HepG2 (cell line): ENCODE data around the gene PRICKLE2. TPM values are rescaled to one million over a fixed set of nuclear protein-coding genes. Genes with fewer than 3 reads are reported as not detected.

Experiments used
- ATAC-seq: fragments of 200-7000 bp; cut with Tn5 transposase; 3 replicates; pipeline ENCODE4 v1.9.1; 2020; ENCODE audit warnings: mild to moderate bottlenecking, moderate library complexity
- BruUV-seq: library from RNA; stranded (reverse); fragments of 400-500 nt; replicated peaks from 2 replicates; lab custom pipeline; 2021; lab: Mats Ljungman, UMichigan
- CTCF ChIA-PET: fragments of 300-600 bp; formaldehyde crosslinking; extraction: SDS; loops from one replicate; lab custom pipeline; 2021; ENCODE audit warnings: low total read pairs, inconsistent platforms, low intra/inter-chr PET ratio; lab: Yijun Ruan, JAX
- POLR2A ChIA-PET: fragments of 350-600 bp; sonication (Branson Sonifier 250); formaldehyde crosslinking; loops from one replicate; lab custom pipeline; 2020; ENCODE audit warnings: antibody characterized with exemption, inconsistent platforms; lab: Yijun Ruan, JAX
- DNase-seq: peaks from one replicate; pipeline ENCODE4 v3.0.0-alpha.2; 2015; ENCODE audit warnings: low spot score
- FAIRE-seq: peaks from 3 replicates; lab custom pipeline; 2011; peaks lifted over from hg19 to GRCh38; lab: Jason Lieb, UNC
- H2AFZ ChIP-seq: one replicate; pipeline ENCODE4 v1.6.1; 2011; ENCODE audit warnings: low read length, inconsistent platforms
- H3K27ac ChIP-seq: fragments of 300-600 bp; 3 replicates; pipeline ENCODE4 v1.8.0; 2011; ENCODE audit warnings: mixed run types, mild to moderate bottlenecking, mixed read lengths, low read length, inconsistent platforms; ENCODE audit not compliant: insufficient read depth; ENCODE audit errors: extremely low read length
- H3K27me3 ChIP-seq, 2 experiments: fragments of 200-600 bp in 1 of 2; 2 replicates in 1 of 2; 3 replicates in 1 of 2; pipeline versions ENCODE4 v1.6.0 to v1.8.0; 2011; ENCODE audit warnings: low read length in 2 of 2, mild to moderate bottlenecking in 2 of 2, moderate library complexity in 2 of 2, inconsistent platforms in 1 of 2; ENCODE audit not compliant: insufficient read depth in 2 of 2, control insufficient read depth in 1 of 2
- H3K36me3 ChIP-seq, 2 experiments: fragments of 200-600 bp in 1 of 2; replicated peaks in 1 of 2; 2 replicates in 1 of 2; 3 replicates in 1 of 2; pipeline versions ENCODE4 v1.5.1 to v1.8.0; 2011; ENCODE audit warnings: low read length in 2 of 2, inconsistent platforms in 1 of 2; ENCODE audit not compliant: insufficient read depth in 2 of 2, control insufficient read depth in 1 of 2
- H3K4me1 ChIP-seq: 2 replicates; pipeline ENCODE4 v1.5.1; 2012; ENCODE audit warnings: low read length, inconsistent platforms; ENCODE audit not compliant: insufficient read depth
- H3K4me2 ChIP-seq: 2 replicates; pipeline ENCODE4 v1.6.0; 2011; ENCODE audit warnings: low read depth, low read length, inconsistent platforms
- H3K4me3 ChIP-seq, 3 experiments: fragments of 200-600 bp in 1 of 3; sonication (generic), shearing (Covaris generic) in 1 of 3; replicated peaks in 1 of 3; 2 replicates each; pipeline ENCODE4 v1.5.1; 2011 to 2016; ENCODE audit warnings: low read length in 3 of 3, inconsistent platforms in 2 of 3, low read depth in 2 of 3, mild to moderate bottlenecking in 2 of 3, control low read depth in 1 of 3, mixed read lengths in 1 of 3; ENCODE audit not compliant: insufficient read depth in 1 of 3
- H3K79me2 ChIP-seq: one replicate; pipeline ENCODE4 v1.6.1; 2011; ENCODE audit warnings: low read length, inconsistent platforms; ENCODE audit not compliant: insufficient read depth
- H3K9ac ChIP-seq: 2 replicates; pipeline ENCODE4 v1.6.0; 2011; ENCODE audit warnings: mild to moderate bottlenecking, low read depth, low read length, inconsistent platforms; ENCODE audit not compliant: insufficient read depth
- H3K9me3 ChIP-seq: 2 replicates; pipeline ENCODE4 v1.5.1; 2012; ENCODE audit warnings: mild to moderate bottlenecking, low read length
- H4K20me1 ChIP-seq: 2 replicates; pipeline ENCODE4 v1.6.0; 2011; ENCODE audit warnings: inconsistent platforms, mild to moderate bottlenecking, low read length, moderate library complexity; ENCODE audit not compliant: insufficient read depth
- AGO1 ChIP-seq: fragments of 200-400 bp; formaldehyde crosslinking; IDR thresholded peaks from 2 replicates; pipeline ENCODE4 v1.6.1; 2017; ENCODE audit warnings: mild to moderate bottlenecking, low read depth, low read length, moderate library complexity; ENCODE audit not compliant: poor library complexity, severe bottlenecking
- CBX5 ChIP-seq: sonication (generic); formaldehyde crosslinking; IDR thresholded peaks from 2 replicates; pipeline ENCODE4 v1.4.0; 2020; ENCODE audit warnings: missing genetic modification reagents, borderline replicate concordance
- GPBP1L1 ChIP-seq: sonication (generic); formaldehyde crosslinking; IDR thresholded peaks from 2 replicates; pipeline ENCODE4 v1.5.0; 2020; ENCODE audit warnings: mild to moderate bottlenecking, missing genetic modification reagents
- HDAC6 ChIP-seq: fragments of 200-600 bp; sonication (generic); IDR thresholded peaks from 2 replicates; pipeline ENCODE4 v1.7.0; 2017; ENCODE audit warnings: mild to moderate bottlenecking, antibody characterized with exemption, low read length, low read depth
- IRX3 ChIP-seq: sonication (generic); formaldehyde crosslinking; IDR thresholded peaks from 2 replicates; pipeline ENCODE4 v1.8.1; 2023; ENCODE audit warnings: mild to moderate bottlenecking, low read depth, missing genetic modification reagents, borderline replicate concordance
- MTA3 ChIP-seq: sonication (generic); formaldehyde crosslinking; IDR thresholded peaks from 2 replicates; pipeline ENCODE4 v1.4.0; 2020; ENCODE audit warnings: missing genetic modification reagents
- ONECUT2 ChIP-seq: sonication (generic); formaldehyde crosslinking; IDR thresholded peaks from 2 replicates; pipeline ENCODE4 v1.4.0; 2020; ENCODE audit warnings: missing genetic modification reagents
- RAD51 ChIP-seq: fragments of 450-650 bp; IDR thresholded peaks from 2 replicates; pipeline ENCODE4 v1.6.1; 2016; ENCODE audit warnings: borderline replicate concordance
- REL ChIP-seq: sonication (generic); formaldehyde crosslinking; conservative IDR thresholded peaks from 2 replicates; pipeline ENCODE4 v1.8.0; 2022; ENCODE audit warnings: mild to moderate bottlenecking, missing genetic modification reagents, moderate library complexity
- RFX1 ChIP-seq: fragments of 450-650 bp; IDR thresholded peaks from 2 replicates; pipeline ENCODE4 v1.6.1; 2017
- ZEB1 ChIP-seq: IDR thresholded peaks from 2 replicates; pipeline ENCODE4 v1.6.1; 2012; ENCODE audit warnings: mild to moderate bottlenecking, low read depth, inconsistent platforms; ENCODE audit not compliant: insufficient replicate concordance
- ZFYVE20 ChIP-seq: sonication (generic); formaldehyde crosslinking; IDR thresholded peaks from 2 replicates; pipeline ENCODE4 v1.8.0; 2023; ENCODE audit warnings: low read depth, mild to moderate bottlenecking, moderate library complexity, missing genetic modification reagents, borderline replicate concordance
- ZIK1 ChIP-seq: sonication (generic); formaldehyde crosslinking; IDR thresholded peaks from 2 replicates; pipeline ENCODE4 v1.5.0; 2020; ENCODE audit warnings: mild to moderate bottlenecking, low read depth, missing genetic modification reagents, borderline replicate concordance
- ZNF232 ChIP-seq: sonication (generic); formaldehyde crosslinking; IDR thresholded peaks from 2 replicates; pipeline ENCODE4 v1.4.0; 2020; ENCODE audit warnings: missing genetic modification reagents, borderline replicate concordance
- ZNF292 ChIP-seq: sonication (generic); formaldehyde crosslinking; IDR thresholded peaks from 2 replicates; pipeline ENCODE4 v1.8.1; 2022; ENCODE audit warnings: mild to moderate bottlenecking, low read depth, missing genetic modification reagents, borderline replicate concordance
- ZNF451 ChIP-seq: sonication (generic); formaldehyde crosslinking; IDR thresholded peaks from 2 replicates; pipeline ENCODE4 v1.5.0; 2020; ENCODE audit warnings: mild to moderate bottlenecking, missing genetic modification reagents
- ZNF530 ChIP-seq: sonication (generic); formaldehyde crosslinking; IDR thresholded peaks from 2 replicates; pipeline ENCODE4 v1.5.0; 2020; ENCODE audit warnings: low read depth, mild to moderate bottlenecking, missing genetic modification reagents
- ZNF605 ChIP-seq: sonication (generic); formaldehyde crosslinking; IDR thresholded peaks from 2 replicates; pipeline ENCODE4 v1.8.0; 2022; ENCODE audit warnings: mild to moderate bottlenecking, missing genetic modification reagents
- ZNF674 ChIP-seq: sonication (generic); formaldehyde crosslinking; IDR thresholded peaks from 2 replicates; pipeline ENCODE4 v1.5.0; 2020; ENCODE audit warnings: low read depth, mild to moderate bottlenecking, missing genetic modification reagents
- ZNF782 ChIP-seq: sonication (generic); formaldehyde crosslinking; IDR thresholded peaks from 2 replicates; pipeline ENCODE4 v1.4.0; 2020; ENCODE audit warnings: missing genetic modification reagents, mild to moderate bottlenecking, borderline replicate concordance
- WGBS: methylation state at CpG from one replicate; pipeline ENCODE4 v1.1.6; 2017; ENCODE audit warnings: low lambda C conversion rate; 5-methylcytosine and 5-hydroxymethylcytosine counted together
- in situ Hi-C: cut with HindIII; loops from 2 replicates; pipeline ENCODE4 v1.10.0; 2017; ENCODE audit warnings: low pct_unique_long_range_greater_than_20kb; ENCODE audit not compliant: extremely low pct_ligation_motif_present
- intact Hi-C: fragments of 100-400 bp; cut with micrococcal nuclease; formaldehyde crosslinking; loops from one replicate; pipeline ENCODE4 v1.10.0; 2022; ENCODE audit not compliant: unreplicated experiment
- polyA plus RNA-seq, 8 experiments: library from polyadenylated mRNA; depleted of rRNA in 3 of 8; stranded (reverse) in 7 of 8; unstranded in 1 of 8; fragments of >200 nt; fragmentation: Illumina TruSeq in 4 of 8; extraction: Trizol in 4 of 8; gene quantifications; 2 replicates each; pipeline versions ENCODE4 v1.2.1 to v1.2.3, GENCODE V29; 2011 to 2016; ENCODE audit warnings: low read depth in 4 of 8, missing spikeins in 1 of 8, mixed read lengths in 1 of 8; ENCODE audit not compliant: insufficient read depth in 1 of 8
- total RNA-seq, 5 experiments: library from RNA; depleted of rRNA; stranded (reverse); fragments of >200 nt; fragmentation: Illumina TruSeq; extraction: Trizol; gene quantifications; 2 replicates each; pipeline ENCODE4 v1.2.3, GENCODE V29; 2016; ENCODE audit warnings: low read depth in 1 of 5

Gene PRICKLE2
- total and polyA plus RNA-seq, 2 of the 13 experiments (the other 11 are each of a cell fraction or from before 2014, with no cell fraction given): 0.01 to 0.07 TPM

GRCh38 chr3:64203969-64204908, 21.0 kb downstream of the PRICKLE2 start (continued):
- TF ChIP-seq CBX5 (CRISPR knock-in tag) (no peak), HDAC6 (no peak), ZNF292 (no peak), ZNF232 (CRISPR knock-in tag) (no peak), GPBP1L1 (CRISPR knock-in tag) (no peak), RFX1 (no peak), ZNF605 (no peak), ZIK1 (no peak), ZFYVE20 (CRISPR knock-in tag) (no peak), REL (no peak), ZEB1 (no peak), MTA3 (CRISPR knock-in tag) (no peak)

- Histone ChIP-seq H3K9me3 (no peaks in the 10 kb centered on the region), H3K27ac (no peak overlapping the region), H2AFZ (no peak overlapping the region), H3K9ac (no peak overlapping the region), H3K4me1 (no peaks in the 10 kb centered on the region), H3K4me2 (no peak overlapping the region), H3K36me3 (no peaks in the 10 kb centered on the region), H3K27me3 (no peaks in the 10 kb centered on the region), H3K79me2 (no peaks in the 10 kb centered on the region), H4K20me1 (no peaks in the 10 kb centered on the region), H3K4me3 (no peak overlapping the region)
- ChIA-PET POLR2A (no interaction called here), CTCF (no interaction called here)
- DNase-seq: no peak
- no peak for FAIRE-seq
- no TSS peak for BruUV-seq
- no peak for TF ChIP-seq ZNF674 (CRISPR knock-in tag)
- TF ChIP-seq ZNF782 (CRISPR knock-in tag): no peak
- TF ChIP-seq IRX3: no peak
- TF ChIP-seq ZNF530: no peak
- TF ChIP-seq AGO1: no peak
- TF ChIP-seq RAD51: no peak
- TF ChIP-seq ONECUT2 (CRISPR knock-in tag): no peak
- no peak for TF ChIP-seq ZNF451 (CRISPR knock-in tag)
- no peak for ATAC-seq
- in situ Hi-C loops (no loop called here), intact Hi-C loops (no loop called here)
- 80% methylated on average over 2 of the region's 2 CpGs for WGBS
Observed at GRCh38 chr3:64203216-64203615, 22.1 kb downstream of the PRICKLE2 start.
